Islet of Langerhans (tissue), 1 donor: Measurements from ENCODE around the gene CDKAL1.
"Not testable (repeated sequence)": the region's sequence is repeated elsewhere in the genome, so short reads cannot be mapped to it uniquely, and the experiment has no call there.

ENCODE experiments used
- FAIRE-seq: peaks from one replicate; lab custom pipeline; 2011; peaks lifted over from hg19 to GRCh38; lab: Jason Lieb, UNC

The CDKAL1 gene

GRCh38 chr6:20642441-20642840 lies 108.2 kb downstream of the CDKAL1 start:
- no peak for FAIRE-seq

- no peak for FAIRE-seq
Observed at GRCh38 chr6:20644667-20645370, 110.6 kb downstream of the CDKAL1 start.

GRCh38 chr6:20645572-20645971 lies 111.3 kb downstream of the CDKAL1 start:
- FAIRE-seq = not testable (repeated sequence)

GRCh38 chr6:20647585-20647984 lies 113.3 kb downstream of the CDKAL1 start:
- FAIRE-seq = no peak

GRCh38 chr6:20649696-20650470 lies 115.6 kb downstream of the CDKAL1 start:
- FAIRE-seq = not testable (repeated sequence)

- peak; percentile 9 for FAIRE-seq
Observed at GRCh38 chr6:20652299-20653084, 118.2 kb downstream of the CDKAL1 start.

GRCh38 chr6:20653085-20653479 lies 118.8 kb downstream of the CDKAL1 start:
- FAIRE-seq = no peak

- no peak for FAIRE-seq
Observed at GRCh38 chr6:20655317-20655716, 121.1 kb downstream of the CDKAL1 start.

GRCh38 chr6:20657274-20657800 lies 123.1 kb downstream of the CDKAL1 start:
- no peak for FAIRE-seq

- no peak for FAIRE-seq
Observed at GRCh38 chr6:20658053-20658452, 123.8 kb downstream of the CDKAL1 start.

- no peak for FAIRE-seq
Observed at GRCh38 chr6:20658516-20658915, 124.3 kb downstream of the CDKAL1 start.

GRCh38 chr6:20660534-20660933 lies 126.3 kb downstream of the CDKAL1 start:
- FAIRE-seq = no peak

GRCh38 chr6:20661721-20662120 lies 127.5 kb downstream of the CDKAL1 start:
- peak; percentile 21 for FAIRE-seq

- no peak for FAIRE-seq
Observed at GRCh38 chr6:20664250-20664649, 130.0 kb downstream of the CDKAL1 start.

- FAIRE-seq = no peak
Observed at GRCh38 chr6:20665290-20665689, 131.0 kb downstream of the CDKAL1 start.

GRCh38 chr6:20669571-20670314 lies 135.5 kb downstream of the CDKAL1 start:
- FAIRE-seq = no peak

GRCh38 chr6:20670750-20671149 lies 136.5 kb downstream of the CDKAL1 start:
- no peak for FAIRE-seq

- no peak for FAIRE-seq
Observed at GRCh38 chr6:20672038-20672437, 137.8 kb downstream of the CDKAL1 start.

GRCh38 chr6:20673458-20673857 lies 139.2 kb downstream of the CDKAL1 start:
- no peak for FAIRE-seq

- FAIRE-seq = peak; percentile 56
Observed at GRCh38 chr6:20674664-20675063, 140.4 kb downstream of the CDKAL1 start.

GRCh38 chr6:20678831-20679352 lies 144.6 kb downstream of the CDKAL1 start:
- no peak for FAIRE-seq

- FAIRE-seq = peak; percentile 77
Observed at GRCh38 chr6:20680697-20681165, 146.5 kb downstream of the CDKAL1 start.
